NCI-H1694 (cell line): ENCODE results near the gene TECPR1.
A peak's percentile ranks its signal among the peaks of the same experiment; 100 is the strongest.

Source experiments
- DNase-seq: peaks from one replicate; lab custom pipeline; 2025; lab: John Stamatoyannopoulos, UW

TECPR1 gene

DNA sequence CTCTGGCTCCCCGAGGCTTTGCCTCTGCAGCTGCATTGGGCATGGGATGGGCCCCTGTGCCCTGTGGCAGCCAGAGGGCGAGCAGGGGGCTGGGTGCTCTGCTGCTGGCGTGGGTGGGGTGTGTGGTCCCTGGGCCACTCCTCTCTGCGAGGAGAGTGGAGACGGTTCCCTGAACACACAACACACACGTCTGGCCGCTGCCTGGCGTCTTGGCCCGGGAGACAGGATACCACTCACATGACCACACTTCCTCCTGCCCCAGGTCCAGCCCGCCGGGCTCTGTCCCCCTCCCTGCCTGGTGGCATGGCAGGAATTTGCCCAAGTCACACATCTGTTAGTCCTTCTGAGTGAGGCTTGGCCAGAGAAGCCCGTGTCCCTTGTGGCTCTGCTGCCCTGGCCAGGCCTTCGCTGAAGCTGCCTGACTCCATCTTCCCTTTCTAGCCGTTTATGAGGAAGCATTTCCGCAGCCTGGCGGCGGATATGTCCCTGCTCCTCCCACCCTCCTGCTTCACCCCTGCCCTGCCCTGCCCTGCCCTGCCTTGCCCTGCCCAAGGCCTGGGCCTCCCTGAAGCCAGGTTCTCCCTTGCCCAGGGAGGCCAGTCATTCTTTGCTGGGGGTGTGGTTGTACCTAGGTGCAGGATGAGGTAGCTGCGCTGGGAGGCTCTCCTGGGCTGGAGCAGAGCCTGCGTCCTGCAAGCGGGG lies 32.5 kb upstream of the TECPR1 start:
- no peak for DNase-seq

DNA sequence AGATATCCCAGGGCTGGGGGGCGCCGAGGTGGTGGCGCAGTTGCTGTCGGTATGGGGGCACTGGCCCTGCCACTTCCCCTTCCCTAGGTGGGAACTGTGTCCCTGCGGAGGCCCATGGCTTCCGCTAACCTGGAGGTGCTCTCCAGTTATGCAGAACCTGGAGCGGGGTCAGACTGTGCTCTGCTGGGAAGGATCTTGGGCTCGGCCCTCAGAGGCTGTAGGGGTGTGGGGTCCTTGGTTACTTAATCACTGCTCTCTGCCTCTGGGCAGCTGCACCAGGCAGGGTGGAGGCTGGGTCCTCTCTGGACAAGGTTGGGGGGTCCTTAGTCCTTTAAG lies 31.8 kb upstream of the TECPR1 start:
- no peak for DNase-seq

GRCh38 chr7:98283127-98283886 lies 31.3 kb upstream of the TECPR1 start:
- DNase-seq = no peak

GRCh38 chr7:98282703-98283102 lies 30.7 kb upstream of the TECPR1 start:
- DNase-seq = no peak

DNA sequence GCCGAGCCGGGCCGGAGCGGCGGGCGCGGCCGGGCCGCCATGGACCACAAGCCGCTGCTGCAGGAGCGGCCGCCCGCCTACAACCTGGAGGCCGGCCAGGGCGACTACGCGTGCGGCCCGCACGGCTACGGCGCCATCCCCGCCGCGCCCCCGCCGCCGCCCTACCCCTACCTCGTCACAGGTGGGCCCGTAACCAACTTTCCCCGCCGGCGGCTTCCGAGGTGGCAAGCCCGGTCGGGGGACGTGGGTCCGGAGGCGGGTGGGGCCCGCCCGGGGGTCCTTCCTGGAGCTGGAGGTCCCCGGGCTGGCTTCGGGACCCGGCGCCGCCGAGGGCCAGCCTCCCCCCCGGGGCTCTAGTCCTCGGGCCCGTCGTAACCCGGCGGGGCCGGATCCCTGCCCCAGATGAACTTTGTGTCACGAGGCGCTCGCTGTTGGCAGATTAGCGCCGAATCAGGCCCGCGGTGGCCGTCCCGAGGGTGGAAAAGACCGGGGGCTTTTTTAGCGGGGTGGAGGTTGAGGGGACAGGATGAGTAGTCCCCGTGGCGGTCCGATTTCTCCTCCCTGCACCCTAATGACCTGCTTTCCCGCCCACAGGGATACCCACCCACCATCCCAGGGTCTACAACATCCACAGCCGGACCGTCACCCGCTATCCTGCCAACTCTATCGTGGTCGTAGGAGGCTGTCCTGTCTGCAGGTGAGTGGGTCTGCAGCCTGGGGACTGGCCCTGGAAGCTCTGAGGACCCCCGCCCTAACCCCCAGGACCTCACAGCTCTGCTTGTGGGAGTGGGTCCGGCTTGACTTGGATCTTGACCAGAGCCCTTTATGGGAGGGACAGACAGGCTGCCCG lies 29.9 kb upstream of the TECPR1 start:
- no peak for DNase-seq

- peak; percentile 76 for DNase-seq
These were observed 29.0 kb upstream of the TECPR1 start, which contains the start of gene BRI3 for GRCh38 chr7:98280791-98281756. Gene BRI3, plus strand, starts transcription at chr7:98281686. Its CDS starts 110 bp downstream, at chr7:98281796.

DNA sequence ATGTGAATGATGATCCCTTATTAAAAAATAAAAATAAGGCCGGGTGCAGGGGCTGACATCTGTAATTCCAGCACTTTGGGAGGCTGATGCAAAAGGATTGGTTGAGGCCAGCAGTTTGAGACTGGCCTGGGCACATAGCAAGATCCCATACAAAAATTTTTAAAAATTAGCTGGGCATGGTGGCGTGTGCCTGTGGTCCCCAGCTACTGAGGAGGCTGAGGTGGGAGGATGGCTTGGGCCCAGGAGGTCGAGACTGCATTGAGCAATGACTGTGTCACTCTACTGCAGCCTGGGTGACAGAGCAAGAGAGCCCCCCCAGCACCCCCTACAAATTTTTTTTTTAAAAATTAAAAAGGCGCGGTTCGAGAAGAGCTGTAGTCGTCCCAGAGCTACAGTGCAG lies 28.3 kb upstream of the TECPR1 start:
- DNase-seq = no peak

- no peak for DNase-seq
These were observed 26.9 kb upstream of the TECPR1 start for GRCh38 chr7:98278936-98279335.

- DNase-seq = no peak
These were observed 26.4 kb upstream of the TECPR1 start for GRCh38 chr7:98278408-98278807.

DNA sequence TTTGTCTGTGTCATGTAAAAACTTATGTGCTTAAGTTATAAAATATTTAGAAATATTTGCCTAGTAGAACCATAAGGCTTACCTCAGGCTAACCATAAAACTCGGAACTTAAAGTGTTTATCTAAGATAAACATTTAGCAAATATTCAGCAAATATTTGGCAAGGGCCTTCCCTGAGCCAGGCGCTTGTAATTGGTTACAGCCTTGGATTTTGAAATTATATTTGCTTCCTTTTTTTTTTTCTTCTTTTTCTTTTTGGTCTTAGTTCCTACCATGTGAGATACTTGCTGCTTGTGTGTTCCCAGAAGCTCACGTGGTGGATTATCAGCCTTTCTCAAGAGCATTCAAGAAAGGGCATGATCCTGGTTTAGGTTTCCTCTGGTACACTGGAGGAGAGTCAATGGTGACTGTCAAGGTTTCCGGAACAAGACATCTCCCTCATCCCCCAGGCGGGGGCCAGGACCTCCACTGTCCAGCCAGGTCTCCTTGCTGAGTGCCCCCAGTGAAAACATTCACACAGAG lies 24.3 kb upstream of the TECPR1 start:
- no peak for DNase-seq

- DNase-seq = no peak
These were observed 15.3 kb upstream of the TECPR1 start for GRCh38 chr7:98267303-98267702.

- DNase-seq = no peak
These were observed 14.8 kb upstream of the TECPR1 start for GRCh38 chr7:98266840-98267239.

GRCh38 chr7:98265841-98266271 lies 13.8 kb upstream of the TECPR1 start:
- no peak for DNase-seq

DNA sequence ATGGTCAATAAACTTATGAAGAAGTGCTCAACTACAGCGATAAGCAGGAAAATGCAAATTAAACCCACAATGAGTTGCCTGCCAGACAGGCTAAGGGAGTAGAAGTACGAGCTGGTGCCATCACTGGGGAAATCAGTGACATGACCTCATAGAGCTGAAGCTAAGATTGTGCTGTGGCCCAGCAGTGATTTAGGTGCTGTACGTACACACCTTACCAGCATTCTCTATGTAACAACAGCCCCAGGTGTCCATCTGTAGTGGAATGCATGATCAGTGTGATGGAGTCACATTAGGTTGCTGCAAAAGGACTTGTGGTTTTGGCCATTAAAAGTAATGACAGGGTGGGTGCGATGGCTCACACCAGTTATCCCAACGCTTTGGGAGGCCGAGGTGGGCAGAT lies 5.7 kb upstream of the TECPR1 start:
- DNase-seq = no peak

DNA sequence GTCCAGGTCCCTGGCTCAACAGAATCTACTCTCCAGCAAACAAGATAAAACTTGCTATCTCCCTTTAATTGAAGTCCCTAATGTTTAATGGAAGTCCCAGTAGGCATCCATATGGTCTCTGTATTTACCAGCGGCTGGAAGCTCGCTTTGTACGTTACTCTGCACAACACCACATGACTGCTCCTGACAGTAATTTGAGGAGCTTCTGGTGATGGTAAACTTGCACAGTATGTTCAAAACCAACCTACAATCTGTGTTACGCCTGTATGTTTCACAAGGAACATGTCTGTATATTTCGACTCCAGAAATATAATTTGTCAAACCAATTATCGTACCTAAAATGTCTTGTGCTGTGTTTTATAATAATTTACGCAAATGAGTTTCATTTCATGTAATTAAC lies 4.4 kb upstream of the TECPR1 start:
- DNase-seq = peak; percentile 82

DNA sequence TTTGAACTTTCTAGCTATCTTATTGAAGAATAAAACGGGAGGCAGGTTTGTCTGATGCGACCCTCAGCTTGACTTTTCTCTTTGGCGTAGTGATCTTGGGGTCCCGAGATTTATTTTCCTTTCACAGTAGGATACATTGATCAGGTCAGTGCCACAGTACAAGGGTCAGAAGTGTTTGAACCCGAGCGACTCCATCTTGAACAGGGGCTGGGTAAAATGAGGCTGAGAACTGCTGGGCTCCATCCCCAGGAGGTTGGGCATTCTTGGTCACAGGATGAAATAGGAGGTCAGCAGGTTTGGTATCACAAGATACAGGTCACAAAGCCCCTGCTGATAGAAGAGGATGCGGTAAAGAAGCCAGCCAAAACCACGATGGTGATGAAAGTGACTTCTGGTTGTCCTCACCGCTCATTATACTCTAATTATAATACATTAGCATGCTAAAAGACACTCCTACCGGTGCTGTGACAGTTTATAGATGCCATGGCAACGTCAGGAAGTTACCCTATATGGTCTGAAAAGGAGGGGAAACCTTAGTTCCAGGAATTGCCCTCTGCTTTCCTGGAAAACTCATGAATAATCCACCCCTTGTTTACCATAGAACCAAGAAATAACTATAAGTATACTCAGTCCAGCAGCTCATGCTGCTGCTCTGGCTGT lies 3.0 kb upstream of the TECPR1 start:
- no peak for DNase-seq

GRCh38 chr7:98254516-98254915 lies 2.5 kb upstream of the TECPR1 start:
- no peak for DNase-seq

- no peak for DNase-seq
These were observed 508 bp upstream of the TECPR1 start for GRCh38 chr7:98252425-98253054.

DNA sequence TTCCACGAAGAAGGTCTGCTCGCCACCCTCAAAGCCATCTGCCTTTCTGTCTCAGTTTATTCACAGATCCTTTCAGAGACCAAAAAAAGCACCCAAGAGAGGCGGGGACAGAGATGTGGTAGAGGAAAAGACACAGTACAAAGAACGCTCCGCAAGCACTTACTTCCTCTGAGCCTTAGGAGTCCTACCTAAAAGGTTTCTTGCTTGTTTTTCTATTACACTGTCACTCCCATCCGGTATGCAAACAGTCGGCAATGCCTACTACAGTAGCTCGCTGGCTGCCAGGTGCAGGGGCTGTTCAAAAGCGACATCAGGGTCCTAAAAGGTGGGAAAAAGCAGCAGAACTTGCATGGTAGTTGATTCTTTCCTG lies 816 bp downstream of the TECPR1 start:
- no peak for DNase-seq

GRCh38 chr7:98250789-98251188 lies 1.2 kb downstream of the TECPR1 start:
- DNase-seq = no peak
